ENCODE results near the gene SOHLH1.

- no peak for TF ChIP-seq CTCF (IDR thresholded peaks at IDR 0.05; ENCODE audit: low read depth, low read length, poor library complexity, severe bottlenecking)
- TF ChIP-seq EZH2phosphoT487 (IDR thresholded peaks at IDR 0.05; ENCODE audit: borderline replicate concordance, low read length): no peak
Observed at GRCh38 chr9:135748676-135749075, 49.4 kb upstream of the SOHLH1 start.

Data from DOHH2 (cell line).